Panc1 (cell line): ENCODE measurements around the gene NPLOC4. TPM values are rescaled to one million over a fixed set of nuclear protein-coding genes. Genes with fewer than 3 reads are reported as not detected.

Experiments used
- ATAC-seq: fragments of 200-7000 bp; cut with Tn5 transposase; 2 replicates; pipeline ENCODE4 v1.9.1; 2020; ENCODE audit warnings: mild to moderate bottlenecking, moderate library complexity
- BruUV-seq: library from RNA; stranded (reverse); fragments of 400-500 nt; replicated peaks from 2 replicates; lab custom pipeline; 2021; lab: Mats Ljungman, UMichigan
- CTCF ChIA-PET: fragments of 300-600 bp; sonication (Branson Sonifier 250); formaldehyde crosslinking; loops from one replicate; lab custom pipeline; 2022; ENCODE audit warnings: antibody characterized with exemption; lab: Charles Lee
- POLR2A ChIA-PET: fragments of 300-600 bp; sonication (Branson Sonifier 250); formaldehyde crosslinking; loops from one replicate; lab custom pipeline; 2022; ENCODE audit warnings: antibody characterized with exemption; lab: Charles Lee
- DNase-seq: peaks from one replicate; pipeline ENCODE4 v3.0.0-alpha.2; 2010; ENCODE audit warnings: low read depth, low spot score
- H3K27ac ChIP-seq: 2 replicates; pipeline ENCODE4 v1.5.1; 2011; ENCODE audit warnings: mild to moderate bottlenecking, low read length, inconsistent platforms
- H3K27me3 ChIP-seq: fragments of 200-500 bp; sonication (Bioruptor generic); 2 replicates; pipeline ENCODE4 v1.6.0; 2014; ENCODE audit warnings: low read length, inconsistent platforms; ENCODE audit not compliant: control insufficient read depth, insufficient read depth
- H3K36me3 ChIP-seq: fragments of 200-500 bp; sonication (Bioruptor generic); 2 replicates; pipeline ENCODE4 v1.5.1; 2014; ENCODE audit warnings: inconsistent platforms, mild to moderate bottlenecking, low read length, moderate library complexity; ENCODE audit not compliant: control insufficient read depth, insufficient read depth
- H3K4me1 ChIP-seq: 2 replicates; pipeline ENCODE4 v1.5.1; 2011; ENCODE audit warnings: inconsistent platforms, mild to moderate bottlenecking, low read length, moderate library complexity; ENCODE audit not compliant: control insufficient read depth, insufficient read depth
- H3K4me3 ChIP-seq, 2 experiments: 2 replicates each; pipeline ENCODE4 v1.5.1; 2011 to 2012; ENCODE audit warnings: low read depth in 2 of 2, low read length in 2 of 2, mild to moderate bottlenecking in 2 of 2, inconsistent platforms in 1 of 2, moderate library complexity in 1 of 2
- H3K9me3 ChIP-seq: fragments of 200-500 bp; sonication (Bioruptor generic); 2 replicates; pipeline ENCODE4 v1.5.1; 2014; ENCODE audit warnings: low read depth, mild to moderate bottlenecking, inconsistent platforms, low read length, moderate library complexity; ENCODE audit not compliant: control insufficient read depth, insufficient read depth
- CTCF ChIP-seq: fragments of 450-650 bp; IDR thresholded peaks from 2 replicates; pipeline ENCODE4 v1.5.1; 2017; ENCODE audit warnings: mild to moderate bottlenecking
- POLR2AphosphoS5 ChIP-seq: IDR thresholded peaks from 2 replicates; pipeline ENCODE4 v1.6.1; 2012; ENCODE audit warnings: mild to moderate bottlenecking, low read depth, low read length, moderate library complexity
- SIN3A ChIP-seq: IDR thresholded peaks from 2 replicates; pipeline ENCODE4 v1.6.1; 2012; ENCODE audit warnings: low read depth, mild to moderate bottlenecking, low read length, moderate library complexity, borderline replicate concordance; ENCODE audit not compliant: insufficient read depth
- TCF7L2 ChIP-seq: IDR thresholded peaks from 2 replicates; pipeline ENCODE4 v1.6.1; 2011; ENCODE audit warnings: mild to moderate bottlenecking, low read depth, low read length, inconsistent platforms
- in situ Hi-C: cut with HindIII; loops from 2 replicates; pipeline ENCODE4 v1.10.0; 2016; ENCODE audit warnings: low sequenced_read_pairs, low pct_unique_long_range_greater_than_20kb
- intact Hi-C: fragments of 100-400 bp; cut with micrococcal nuclease; formaldehyde crosslinking; loops from one replicate; pipeline ENCODE4 v1.10.0; 2022; ENCODE audit not compliant: unreplicated experiment
- total RNA-seq: library from RNA; stranded (reverse); gene quantifications from one replicate; pipeline ENCODE4 v1.2.1, GENCODE V29; 2021; ENCODE audit not compliant: unreplicated experiment
- TF ChIP-seq, protein P1 (sequence below), 2 experiments: IDR thresholded peaks; 2 replicates each; pipeline ENCODE4 v1.6.1; 2011 to 2012; ENCODE audit warnings: low read depth in 2 of 2, control low read depth in 1 of 2, low read length in 1 of 2, mild to moderate bottlenecking in 1 of 2, moderate library complexity in 1 of 2; ENCODE audit not compliant: insufficient read depth in 1 of 2

NPLOC4 gene
- total RNA-seq, 1 experiment from 2014 or later, result 246 TPM

- Histone ChIP-seq H3K9me3 (no peaks in the 10 kb centered on the region), H3K27ac (peak overlapping the region; percentile 87), H3K4me3 (peak overlapping the region; percentile 67 to 100), H3K27me3 (no peaks in the 10 kb centered on the region), H3K36me3 (peaks cover 31% of the 10 kb centered on the region), H3K4me1 (peaks cover 21% of the 10 kb centered on the region)
- TF ChIP-seq POLR2AphosphoS5, result peak; percentile 83; the same call in 1 of the 2 replicates
- TF ChIP-seq, protein P1, sequence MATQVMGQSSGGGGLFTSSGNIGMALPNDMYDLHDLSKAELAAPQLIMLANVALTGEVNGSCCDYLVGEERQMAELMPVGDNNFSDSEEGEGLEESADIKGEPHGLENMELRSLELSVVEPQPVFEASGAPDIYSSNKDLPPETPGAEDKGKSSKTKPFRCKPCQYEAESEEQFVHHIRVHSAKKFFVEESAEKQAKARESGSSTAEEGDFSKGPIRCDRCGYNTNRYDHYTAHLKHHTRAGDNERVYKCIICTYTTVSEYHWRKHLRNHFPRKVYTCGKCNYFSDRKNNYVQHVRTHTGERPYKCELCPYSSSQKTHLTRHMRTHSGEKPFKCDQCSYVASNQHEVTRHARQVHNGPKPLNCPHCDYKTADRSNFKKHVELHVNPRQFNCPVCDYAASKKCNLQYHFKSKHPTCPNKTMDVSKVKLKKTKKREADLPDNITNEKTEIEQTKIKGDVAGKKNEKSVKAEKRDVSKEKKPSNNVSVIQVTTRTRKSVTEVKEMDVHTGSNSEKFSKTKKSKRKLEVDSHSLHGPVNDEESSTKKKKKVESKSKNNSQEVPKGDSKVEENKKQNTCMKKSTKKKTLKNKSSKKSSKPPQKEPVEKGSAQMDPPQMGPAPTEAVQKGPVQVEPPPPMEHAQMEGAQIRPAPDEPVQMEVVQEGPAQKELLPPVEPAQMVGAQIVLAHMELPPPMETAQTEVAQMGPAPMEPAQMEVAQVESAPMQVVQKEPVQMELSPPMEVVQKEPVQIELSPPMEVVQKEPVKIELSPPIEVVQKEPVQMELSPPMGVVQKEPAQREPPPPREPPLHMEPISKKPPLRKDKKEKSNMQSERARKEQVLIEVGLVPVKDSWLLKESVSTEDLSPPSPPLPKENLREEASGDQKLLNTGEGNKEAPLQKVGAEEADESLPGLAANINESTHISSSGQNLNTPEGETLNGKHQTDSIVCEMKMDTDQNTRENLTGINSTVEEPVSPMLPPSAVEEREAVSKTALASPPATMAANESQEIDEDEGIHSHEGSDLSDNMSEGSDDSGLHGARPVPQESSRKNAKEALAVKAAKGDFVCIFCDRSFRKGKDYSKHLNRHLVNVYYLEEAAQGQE (IDR thresholded peaks at IDR 0.05; ENCODE audit: insufficient read depth in 1 of 2, low read depth in 2 of 2, low read length in 1 of 2), result no peak
- no peak for TF ChIP-seq CTCF
- TF ChIP-seq TCF7L2, result no peak
- no peak; the same call in 1 of the 2 replicates for TF ChIP-seq SIN3A
- no peak for DNase-seq
- in situ Hi-C loops, result no loop called here
- intact Hi-C loops, result no loop called here
- POLR2A ChIA-PET, result interaction anchor here (0.6 kb wide), 1 partner anchor 179 kb away, joined by 3 read pairs; no protein-coding TSS in a partner anchor
- ATAC-seq, result peak; percentile 17
- CTCF ChIA-PET, result interaction anchor here (0.6 kb wide), 1 partner anchor 591 kb away, joined by 6 read pairs; no protein-coding TSS in a partner anchor
- TSS peak; percentile 90 for BruUV-seq
Measured at GRCh38 chr17:81511804-81512561, 124.9 kb downstream of the NPLOC4 start.

GRCh38 chr17:81511554-81511803 lies 125.4 kb downstream of the NPLOC4 start:
- intact Hi-C loops, result no loop called here
- POLR2A ChIA-PET, result no interaction called here
- H3K27me3 ChIP-seq, result no peaks in the 10 kb centered on the region

More at GRCh38 chr17:81511554-81511803, 125.4 kb downstream of the NPLOC4 start:
- no TSS peak for BruUV-seq
- Histone ChIP-seq H3K4me3 (peak overlapping the region; percentile 67 to 100), H3K4me1 (peaks cover 16% of the 10 kb centered on the region), H3K36me3 (peaks cover 31% of the 10 kb centered on the region), H3K27ac (peak overlapping the region; percentile 87), H3K9me3 (no peaks in the 10 kb centered on the region)
- DNase-seq, result no peak
- in situ Hi-C loops, result no loop called here
- no peak for ATAC-seq
- TF ChIP-seq, protein P1 (IDR thresholded peaks at IDR 0.05; ENCODE audit: insufficient read depth in 1 of 2, low read depth in 2 of 2, low read length in 1 of 2), result no peak
- TF ChIP-seq TCF7L2 (no peak), POLR2AphosphoS5 (no peak), CTCF (no peak), SIN3A (no peak)
- CTCF ChIA-PET, result interaction anchor here (0.6 kb wide), 1 partner anchor 591 kb away, joined by 6 read pairs; no protein-coding TSS in a partner anchor
